KMS-11 (cell line): Measurements from ENCODE around the gene COPE.

ENCODE experiments used
- H2AFZ ChIP-seq: fragments of 200-600 bp; sonication (generic); 2 replicates; pipeline ENCODE4 v1.6.1; 2016; ENCODE audit warnings: antibody characterized with exemption, mixed run types, low read depth
- H3K27ac ChIP-seq: fragments of 200-600 bp; sonication (generic); 2 replicates; pipeline ENCODE4 v1.6.1; 2016; ENCODE audit warnings: mild to moderate bottlenecking, mixed run types
- H3K27me3 ChIP-seq: fragments of 200-600 bp; sonication (generic); 2 replicates; pipeline ENCODE4 v1.6.1; 2017; ENCODE audit warnings: mild to moderate bottlenecking, low read depth, mixed run types, moderate library complexity; ENCODE audit not compliant: insufficient read depth
- H3K36me3 ChIP-seq: fragments of 200-600 bp; sonication (generic); 2 replicates; pipeline ENCODE4 v1.6.1; 2017; ENCODE audit warnings: mild to moderate bottlenecking, mixed run types; ENCODE audit not compliant: insufficient read depth
- H3K4me1 ChIP-seq: fragments of 200-600 bp; sonication (generic); 2 replicates; pipeline ENCODE4 v1.6.1; 2016; ENCODE audit warnings: mild to moderate bottlenecking, low read depth, mixed run types; ENCODE audit not compliant: poor library complexity, severe bottlenecking
- H3K4me2 ChIP-seq: fragments of 200-600 bp; sonication (generic); 2 replicates; pipeline ENCODE4 v1.7.0; 2016; ENCODE audit warnings: mild to moderate bottlenecking, mixed run types
- H3K4me3 ChIP-seq: fragments of 200-600 bp; sonication (generic); IDR thresholded peaks from 2 replicates; pipeline ENCODE4 v1.6.1; 2017; ENCODE audit warnings: low read depth, low read length, mixed read lengths; ENCODE audit not compliant: insufficient read depth
- H3K79me2 ChIP-seq: fragments of 200-600 bp; sonication (generic); 2 replicates; pipeline ENCODE4 v1.6.1; 2016; ENCODE audit warnings: low read depth, mixed run types; ENCODE audit not compliant: insufficient read depth
- H3K9ac ChIP-seq: fragments of 200-600 bp; sonication (generic); 2 replicates; pipeline ENCODE4 v1.6.1; 2016; ENCODE audit warnings: mild to moderate bottlenecking, mixed run types
- H4K20me1 ChIP-seq: fragments of 200-600 bp; sonication (generic); 2 replicates; pipeline ENCODE4 v1.6.1; 2016; ENCODE audit warnings: mild to moderate bottlenecking, mixed run types; ENCODE audit not compliant: insufficient read depth
- TF ChIP-seq, protein P1 (sequence below): fragments of 200-600 bp; sonication (generic); conservative IDR thresholded peaks from 2 replicates; pipeline ENCODE4 v1.6.1; 2017; ENCODE audit warnings: low read depth, mild to moderate bottlenecking, antibody characterized with exemption, low read length, moderate library complexity, mixed read lengths

COPE gene

DNA sequence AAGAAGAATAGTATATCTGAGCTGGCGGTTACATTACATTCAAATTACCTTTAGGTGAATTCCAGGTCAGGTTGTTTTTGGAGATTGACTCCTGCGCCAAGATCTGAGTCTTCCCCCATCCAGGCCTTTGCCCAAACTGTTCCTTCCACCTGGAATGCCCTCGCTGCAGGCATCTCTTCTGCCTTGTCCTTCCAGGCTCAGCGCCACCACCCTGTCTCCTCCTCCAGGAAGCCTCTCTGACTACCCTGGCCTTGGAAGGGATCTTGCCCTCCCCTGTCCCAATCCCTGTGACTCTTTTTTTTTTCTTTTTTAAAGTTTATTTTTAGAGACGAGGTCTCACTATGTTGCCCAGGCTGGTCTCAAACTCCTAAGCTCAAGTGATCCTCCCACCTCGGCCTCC lies 23.5 kb upstream of the COPE start:
- TF ChIP-seq, protein P1, sequence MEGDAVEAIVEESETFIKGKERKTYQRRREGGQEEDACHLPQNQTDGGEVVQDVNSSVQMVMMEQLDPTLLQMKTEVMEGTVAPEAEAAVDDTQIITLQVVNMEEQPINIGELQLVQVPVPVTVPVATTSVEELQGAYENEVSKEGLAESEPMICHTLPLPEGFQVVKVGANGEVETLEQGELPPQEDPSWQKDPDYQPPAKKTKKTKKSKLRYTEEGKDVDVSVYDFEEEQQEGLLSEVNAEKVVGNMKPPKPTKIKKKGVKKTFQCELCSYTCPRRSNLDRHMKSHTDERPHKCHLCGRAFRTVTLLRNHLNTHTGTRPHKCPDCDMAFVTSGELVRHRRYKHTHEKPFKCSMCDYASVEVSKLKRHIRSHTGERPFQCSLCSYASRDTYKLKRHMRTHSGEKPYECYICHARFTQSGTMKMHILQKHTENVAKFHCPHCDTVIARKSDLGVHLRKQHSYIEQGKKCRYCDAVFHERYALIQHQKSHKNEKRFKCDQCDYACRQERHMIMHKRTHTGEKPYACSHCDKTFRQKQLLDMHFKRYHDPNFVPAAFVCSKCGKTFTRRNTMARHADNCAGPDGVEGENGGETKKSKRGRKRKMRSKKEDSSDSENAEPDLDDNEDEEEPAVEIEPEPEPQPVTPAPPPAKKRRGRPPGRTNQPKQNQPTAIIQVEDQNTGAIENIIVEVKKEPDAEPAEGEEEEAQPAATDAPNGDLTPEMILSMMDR: no peak
- no peak overlapping the region for H3K9ac ChIP-seq
- no peaks in the 10 kb centered on the region for H3K27me3 ChIP-seq
- peaks cover 26% of the 10 kb centered on the region for H3K4me1 ChIP-seq
- no peaks in the 10 kb centered on the region for H3K79me2 ChIP-seq
- H3K4me3 ChIP-seq: no peak overlapping the region
- H3K36me3 ChIP-seq: no peaks in the 10 kb centered on the region
- no peak overlapping the region for H3K4me2 ChIP-seq
- no peaks in the 10 kb centered on the region for H4K20me1 ChIP-seq
- H2AFZ ChIP-seq: no peak overlapping the region
- H3K27ac ChIP-seq: no peak overlapping the region

DNA sequence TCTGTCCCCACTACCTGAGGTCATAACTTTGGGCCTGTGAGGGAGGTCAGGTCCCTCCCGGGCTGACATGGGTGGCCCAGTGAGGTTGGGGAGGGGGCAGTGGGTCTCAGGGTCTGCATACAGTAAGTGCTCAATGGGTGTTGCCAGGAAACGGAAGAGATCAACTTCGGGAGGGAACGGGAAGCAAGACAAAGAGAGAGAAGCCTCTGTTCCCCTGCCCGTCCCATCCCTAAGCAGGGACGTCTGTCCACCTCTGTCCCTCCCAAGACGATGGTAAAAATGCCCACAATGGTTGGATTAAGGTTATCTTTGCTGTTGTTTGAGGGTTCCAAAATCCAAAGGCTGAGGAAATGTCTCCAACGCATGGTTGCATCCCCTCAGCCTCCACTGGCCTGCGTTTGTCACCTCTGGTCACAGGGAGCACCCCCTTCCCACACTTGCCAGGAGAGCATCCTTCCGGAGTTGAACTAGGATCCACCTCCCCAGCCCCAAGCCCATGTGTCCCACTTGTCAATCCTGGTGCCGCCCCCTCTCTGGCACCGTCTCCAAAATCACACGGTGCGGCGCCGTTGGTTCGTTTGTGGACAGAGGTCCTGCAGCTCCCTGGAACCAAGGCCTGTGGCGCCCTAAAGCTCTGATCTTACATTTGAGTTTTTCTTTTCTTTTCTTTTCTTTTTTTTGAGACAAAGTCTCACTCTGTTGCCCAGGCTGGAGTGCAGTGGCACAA lies 22.6 kb upstream of the COPE start:
- H3K4me3 ChIP-seq: no peak overlapping the region
- no peak overlapping the region for H3K27ac ChIP-seq

DNA sequence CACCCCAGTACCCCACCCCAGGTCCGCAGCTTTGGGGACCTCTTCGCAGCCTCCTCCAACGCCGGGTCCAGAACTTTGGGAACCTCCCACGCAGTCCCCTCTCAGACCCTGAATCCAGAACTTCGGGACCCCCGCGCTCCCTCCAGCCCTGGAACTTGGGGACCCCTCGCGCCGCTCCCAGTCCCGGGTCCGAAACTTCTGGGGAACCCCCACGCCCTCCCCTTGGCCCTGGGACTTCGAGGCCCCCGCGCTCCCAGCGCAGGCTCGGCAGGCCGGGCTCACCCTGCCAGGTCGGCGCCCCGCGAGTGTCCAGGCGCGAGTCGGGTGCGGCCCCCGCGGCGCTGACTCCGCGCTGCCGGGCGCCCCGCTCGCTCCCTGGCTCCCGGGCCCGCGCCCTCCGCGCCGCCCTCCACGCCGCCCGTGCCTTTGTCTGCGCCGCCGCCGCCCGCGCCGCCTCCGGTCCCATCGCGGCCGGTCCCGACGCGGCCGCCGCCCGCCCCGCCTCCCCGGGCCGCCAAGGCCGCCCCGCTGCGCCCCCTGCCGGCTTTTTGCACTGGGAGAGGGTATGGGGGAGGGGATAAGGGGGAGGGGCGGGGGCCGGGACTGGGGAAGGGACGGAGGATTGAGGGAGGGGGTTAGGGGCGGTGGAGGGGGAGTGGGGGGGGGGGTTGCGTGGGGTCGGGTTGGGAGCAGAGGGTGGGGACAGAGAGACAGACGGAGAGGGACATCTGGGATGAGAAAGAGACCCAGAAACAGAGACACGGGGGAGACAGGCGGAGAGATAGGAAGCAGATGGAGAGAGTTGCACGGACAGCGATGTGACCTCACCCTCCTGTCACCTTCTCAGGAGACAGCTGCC lies 21.8 kb upstream of the COPE start, which contains the start of gene HOMER3:
Gene HOMER3, minus strand, starts transcription at position 449 of the 859 bp plus-strand sequence. CDS start 2,235 bp downstream, outside the sequence.
- H3K9ac ChIP-seq: no peak within 1 kb of the TSS; the same call in 1 of the 2 replicates
- TF ChIP-seq, protein P1: no peak
- H3K27me3 ChIP-seq: no peaks in the 10 kb centered on the region
- peak within 1 kb of the TSS; percentile 82 for H3K4me2 ChIP-seq
- H3K4me1 ChIP-seq: peaks cover 10% of the 10 kb centered on the region
- H3K27ac ChIP-seq: no peak within 1 kb of the TSS
- H2AFZ ChIP-seq: peak within 1 kb of the TSS; percentile 75; the same call in 1 of the 2 replicates
- no peaks in the 10 kb centered on the region for H3K36me3 ChIP-seq
- H3K4me3 ChIP-seq: no peak within 1 kb of the TSS
- H3K79me2 ChIP-seq: no peaks in the 10 kb centered on the region
- H4K20me1 ChIP-seq: no peaks in the 10 kb centered on the region

More for the DNA sequence above, 22.6 kb upstream of the COPE start:
- Histone ChIP-seq H4K20me1 (no peaks in the 10 kb centered on the region), H3K4me2 (no peak overlapping the region), H3K79me2 (no peaks in the 10 kb centered on the region), H3K4me1 (peaks cover 18% of the 10 kb centered on the region), H3K9ac (no peak overlapping the region), H3K36me3 (no peaks in the 10 kb centered on the region), H3K27me3 (no peaks in the 10 kb centered on the region), H2AFZ (no peak overlapping the region)
- TF ChIP-seq, protein P1: no peak

DNA sequence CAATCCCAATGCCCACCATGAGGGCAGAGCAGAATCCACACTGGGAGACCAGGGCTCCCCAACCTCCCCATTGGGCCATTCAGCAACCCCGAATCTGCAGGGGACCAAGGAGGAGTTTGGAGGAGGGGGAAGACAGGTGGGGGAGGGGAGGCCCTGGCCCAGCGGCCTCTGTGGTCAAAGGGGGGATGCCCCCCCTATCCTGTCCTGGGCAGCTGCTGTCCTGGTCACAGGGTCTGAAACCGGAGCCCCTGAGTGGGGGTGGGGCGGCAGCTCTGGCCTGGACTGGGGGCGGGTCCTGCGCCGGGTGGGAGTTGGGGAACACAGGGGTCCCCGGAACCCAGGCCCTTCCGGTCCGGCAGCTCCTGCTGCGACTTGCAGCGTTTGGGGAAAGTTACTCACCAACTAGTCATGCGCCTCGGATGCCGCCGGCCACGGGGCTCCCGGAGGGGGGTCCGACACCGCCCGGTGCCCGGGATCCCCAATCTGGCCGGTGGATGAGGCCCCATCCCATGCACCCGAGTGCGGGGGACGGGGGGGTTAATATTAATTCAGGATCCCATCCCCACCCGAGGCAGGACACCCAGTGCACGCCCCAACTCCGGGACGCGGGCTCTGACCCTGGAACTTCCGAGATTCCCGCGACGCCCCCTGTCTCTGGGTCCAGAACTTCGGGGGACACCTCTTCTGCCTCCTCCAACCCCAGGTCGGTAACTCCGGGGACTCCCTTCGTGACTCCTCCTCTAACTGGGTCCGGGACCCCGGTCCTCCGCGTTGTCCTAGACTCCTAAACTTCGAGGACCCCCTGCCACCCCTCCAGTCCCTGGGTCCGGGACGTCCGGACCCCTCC lies 21.0 kb upstream of the COPE start:
- Histone ChIP-seq H3K9ac (no peak overlapping the region; the same call in 1 of the 2 replicates), H3K27me3 (no peaks in the 10 kb centered on the region), H3K27ac (no peak overlapping the region), H3K4me2 (peak overlapping the region; percentile 82), H3K79me2 (no peaks in the 10 kb centered on the region), H4K20me1 (no peaks in the 10 kb centered on the region), H3K4me1 (peaks cover 7% of the 10 kb centered on the region), H3K36me3 (no peaks in the 10 kb centered on the region), H3K4me3 (no peak overlapping the region), H2AFZ (peak overlapping the region; percentile 75; the same call in 1 of the 2 replicates)
- TF ChIP-seq, protein P1: no peak
